ENCODE data around the gene ZNRF3.

GRCh38 chr22:29061773-29062172 is 178.4 kb downstream of the ZNRF3 start, which contains the start of gene C22orf31:
- TF ChIP-seq YY1 (IDR thresholded peaks at IDR 0.05; ENCODE audit: insufficient read depth, insufficient read length): no peak
- TF ChIP-seq SUZ12 (IDR thresholded peaks at IDR 0.05; ENCODE audit: extremely low read depth, insufficient read depth, insufficient read length): no peak
- no peak for TF ChIP-seq ZNF274 (IDR thresholded peaks at IDR 0.05; ENCODE audit: low read depth, low read length)

Measured in NT2/D1 (cell line).